Mesothelial cell of epicardium (in vitro differentiated cells): ENCODE data around the gene ATAD3A. TPM values are rescaled to one million over a fixed set of nuclear protein-coding genes. Genes with fewer than 3 reads are reported as not detected.
"Not testable (repeated sequence)": the region's sequence is repeated elsewhere in the genome, so short reads cannot be mapped to it uniquely, and the experiment has no call there.

Experiments
- DNase-seq, 2 experiments: peaks; one replicate each; pipeline ENCODE4 v3.0.0; 2021; ENCODE audit warnings: low spot score in 2 of 2; ENCODE audit not compliant: unreplicated experiment in 2 of 2
- H3K27ac Mint-ChIP-seq: 2 replicates; pipeline ENCODE4 v1.8.0; 2021; ENCODE audit warnings: mixed read lengths
- H3K27me3 Mint-ChIP-seq: 2 replicates; pipeline ENCODE4 v1.8.0; 2021; ENCODE audit warnings: low read depth, mixed read lengths
- H3K36me3 Mint-ChIP-seq: 2 replicates; pipeline ENCODE4 v1.8.0; 2021; ENCODE audit warnings: mixed read lengths
- H3K4me1 Mint-ChIP-seq: 2 replicates; pipeline ENCODE4 v1.8.0; 2021; ENCODE audit warnings: mixed read lengths
- H3K4me3 Mint-ChIP-seq: 2 replicates; pipeline ENCODE4 v1.8.0; 2021; ENCODE audit warnings: mild to moderate bottlenecking, moderate library complexity, mixed read lengths
- H3K9me3 Mint-ChIP-seq: 2 replicates; pipeline ENCODE4 v1.8.0; 2021; ENCODE audit warnings: mixed read lengths
- CTCF ChIP-seq: fragments of 200-600 bp; sonication (generic); IDR thresholded peaks from one replicate; pipeline ENCODE4 v1.5.0; 2021; ENCODE audit warnings: antibody characterized with exemption; ENCODE audit not compliant: unreplicated experiment
- total RNA-seq: library from RNA; stranded (reverse); gene quantifications from 3 replicates; pipeline ENCODE4 v1.2.1, GENCODE V29; 2021

Gene ATAD3A
- total RNA-seq, 1 donor from 2014 or later = 35.3 TPM

- no peak overlapping the region for H3K4me3 Mint-ChIP-seq
- no peak overlapping the region for H3K27ac Mint-ChIP-seq
- no peaks in the 10 kb centered on the region for H3K4me1 Mint-ChIP-seq
- DNase-seq = no peak
- no peak for TF ChIP-seq CTCF
- H3K9me3 Mint-ChIP-seq = no peaks in the 10 kb centered on the region
- H3K36me3 Mint-ChIP-seq = peaks cover 2% of the 10 kb centered on the region
- no peaks in the 10 kb centered on the region for H3K27me3 Mint-ChIP-seq
Observed at GRCh38 chr1:1517973-1518620, 6.1 kb downstream of the ATAD3A start.

- not testable (repeated sequence) for H3K27ac Mint-ChIP-seq, H3K36me3 Mint-ChIP-seq, DNase-seq, H3K9me3 Mint-ChIP-seq, H3K4me1 Mint-ChIP-seq, H3K27me3 Mint-ChIP-seq, H3K4me3 Mint-ChIP-seq
Observed at GRCh38 chr1:1518621-1519007, 6.7 kb downstream of the ATAD3A start.

GRCh38 chr1:1519805-1520505 is 8.0 kb downstream of the ATAD3A start:
- H3K27me3 Mint-ChIP-seq, H3K36me3 Mint-ChIP-seq, H3K9me3 Mint-ChIP-seq, H3K4me3 Mint-ChIP-seq, H3K4me1 Mint-ChIP-seq, H3K27ac Mint-ChIP-seq, DNase-seq: not testable (repeated sequence)

- Mint-ChIP-seq H3K4me1 (no peaks in the 10 kb centered on the region), H3K27ac (no peak overlapping the region), H3K9me3 (no peaks in the 10 kb centered on the region), H3K27me3 (no peaks in the 10 kb centered on the region), H3K4me3 (no peak overlapping the region), H3K36me3 (peaks cover 2% of the 10 kb centered on the region)
- DNase-seq = no peak
- no peak for TF ChIP-seq CTCF
Observed at GRCh38 chr1:1521331-1521730, 9.4 kb downstream of the ATAD3A start.

GRCh38 chr1:1522536-1522935 is 10.6 kb downstream of the ATAD3A start:
- H3K4me1 Mint-ChIP-seq, H3K27ac Mint-ChIP-seq, H3K36me3 Mint-ChIP-seq, H3K27me3 Mint-ChIP-seq, H3K4me3 Mint-ChIP-seq, H3K9me3 Mint-ChIP-seq, DNase-seq: not testable (repeated sequence)

- DNase-seq, H3K27ac Mint-ChIP-seq: not testable (repeated sequence)
Observed at GRCh38 chr1:1523226-1523625, 11.3 kb downstream of the ATAD3A start.

GRCh38 chr1:1523651-1524050 is 11.7 kb downstream of the ATAD3A start:
- not testable (repeated sequence) for H3K4me3 Mint-ChIP-seq, H3K9me3 Mint-ChIP-seq, H3K36me3 Mint-ChIP-seq, H3K27ac Mint-ChIP-seq, H3K27me3 Mint-ChIP-seq, DNase-seq, H3K4me1 Mint-ChIP-seq

More at GRCh38 chr1:1523226-1523625, 11.3 kb downstream of the ATAD3A start:
- H3K4me3 Mint-ChIP-seq, H3K36me3 Mint-ChIP-seq, H3K9me3 Mint-ChIP-seq, H3K4me1 Mint-ChIP-seq, H3K27me3 Mint-ChIP-seq: not testable (repeated sequence)

GRCh38 chr1:1524750-1525383 is 12.9 kb downstream of the ATAD3A start:
- H3K27ac Mint-ChIP-seq, H3K27me3 Mint-ChIP-seq, H3K9me3 Mint-ChIP-seq, H3K4me1 Mint-ChIP-seq, DNase-seq, H3K4me3 Mint-ChIP-seq, H3K36me3 Mint-ChIP-seq: not testable (repeated sequence)

GRCh38 chr1:1526476-1526875 is 14.5 kb downstream of the ATAD3A start:
- H3K27ac Mint-ChIP-seq, H3K4me1 Mint-ChIP-seq: not testable (repeated sequence)
- peaks cover 12% of the 10 kb centered on the region for H3K36me3 Mint-ChIP-seq

More at GRCh38 chr1:1526476-1526875, 14.5 kb downstream of the ATAD3A start:
- not testable (repeated sequence) for H3K4me3 Mint-ChIP-seq, DNase-seq, H3K9me3 Mint-ChIP-seq, H3K27me3 Mint-ChIP-seq
